NCI-H345 treated with DMSO at 0.1 percent for 48 hours (cell line): ENCODE results near the gene DDX24.

ENCODE experiments used
- DNase-seq: peaks from one replicate; lab custom pipeline; 2025; ENCODE audit not compliant: unreplicated experiment; lab: John Stamatoyannopoulos, UW

DDX24 gene, protein sequence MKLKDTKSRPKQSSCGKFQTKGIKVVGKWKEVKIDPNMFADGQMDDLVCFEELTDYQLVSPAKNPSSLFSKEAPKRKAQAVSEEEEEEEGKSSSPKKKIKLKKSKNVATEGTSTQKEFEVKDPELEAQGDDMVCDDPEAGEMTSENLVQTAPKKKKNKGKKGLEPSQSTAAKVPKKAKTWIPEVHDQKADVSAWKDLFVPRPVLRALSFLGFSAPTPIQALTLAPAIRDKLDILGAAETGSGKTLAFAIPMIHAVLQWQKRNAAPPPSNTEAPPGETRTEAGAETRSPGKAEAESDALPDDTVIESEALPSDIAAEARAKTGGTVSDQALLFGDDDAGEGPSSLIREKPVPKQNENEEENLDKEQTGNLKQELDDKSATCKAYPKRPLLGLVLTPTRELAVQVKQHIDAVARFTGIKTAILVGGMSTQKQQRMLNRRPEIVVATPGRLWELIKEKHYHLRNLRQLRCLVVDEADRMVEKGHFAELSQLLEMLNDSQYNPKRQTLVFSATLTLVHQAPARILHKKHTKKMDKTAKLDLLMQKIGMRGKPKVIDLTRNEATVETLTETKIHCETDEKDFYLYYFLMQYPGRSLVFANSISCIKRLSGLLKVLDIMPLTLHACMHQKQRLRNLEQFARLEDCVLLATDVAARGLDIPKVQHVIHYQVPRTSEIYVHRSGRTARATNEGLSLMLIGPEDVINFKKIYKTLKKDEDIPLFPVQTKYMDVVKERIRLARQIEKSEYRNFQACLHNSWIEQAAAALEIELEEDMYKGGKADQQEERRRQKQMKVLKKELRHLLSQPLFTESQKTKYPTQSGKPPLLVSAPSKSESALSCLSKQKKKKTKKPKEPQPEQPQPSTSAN

DNA sequence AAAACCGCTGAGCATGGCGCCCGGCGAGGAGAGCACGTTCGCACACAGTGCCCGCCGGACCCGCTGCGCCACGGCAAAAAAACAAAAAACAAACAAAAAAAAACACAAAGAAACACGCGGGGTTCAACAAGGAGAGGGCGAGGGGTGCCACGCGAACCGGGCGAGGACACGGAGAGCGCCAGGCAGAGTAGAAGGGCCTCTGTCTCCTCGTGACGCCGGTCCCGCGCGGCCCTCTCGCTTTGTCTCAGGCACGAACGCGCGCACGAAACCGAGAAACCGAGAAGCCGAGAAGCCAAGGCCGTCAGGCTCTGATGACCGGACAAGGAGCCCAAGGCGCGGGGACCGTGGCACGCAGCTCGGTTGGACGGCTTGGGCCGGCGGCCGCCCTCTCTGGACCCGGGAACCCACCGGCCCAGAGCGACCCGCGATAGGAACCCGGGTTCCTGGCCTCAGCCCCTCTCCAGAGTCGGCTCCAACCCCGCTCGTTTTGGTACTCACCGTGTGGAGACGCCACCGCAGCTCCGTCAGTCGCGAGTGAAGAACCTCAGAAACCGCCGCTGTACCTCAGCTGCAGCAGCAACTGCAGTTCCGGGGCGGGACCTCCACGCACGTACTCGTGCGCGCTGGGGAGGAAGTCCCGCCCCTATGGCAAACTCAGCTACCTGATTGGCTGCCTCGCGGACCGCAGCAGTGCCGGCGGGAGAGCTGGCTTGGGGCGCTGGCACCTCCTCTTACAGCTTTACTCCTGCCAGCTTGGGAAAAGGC is at the start of gene DDX24, which contains the start of gene IFI27L1:
DDX24 (minus strand) TSS at position 582 of the 765 bp plus-strand sequence. CDS start 1,460 bp downstream, outside the sequence.
IFI27L1 (plus strand) TSS at position 690 of the 765 bp plus-strand sequence. CDS start 15,628 bp downstream, outside the sequence.
- DNase-seq, result peak; percentile 85

DNA sequence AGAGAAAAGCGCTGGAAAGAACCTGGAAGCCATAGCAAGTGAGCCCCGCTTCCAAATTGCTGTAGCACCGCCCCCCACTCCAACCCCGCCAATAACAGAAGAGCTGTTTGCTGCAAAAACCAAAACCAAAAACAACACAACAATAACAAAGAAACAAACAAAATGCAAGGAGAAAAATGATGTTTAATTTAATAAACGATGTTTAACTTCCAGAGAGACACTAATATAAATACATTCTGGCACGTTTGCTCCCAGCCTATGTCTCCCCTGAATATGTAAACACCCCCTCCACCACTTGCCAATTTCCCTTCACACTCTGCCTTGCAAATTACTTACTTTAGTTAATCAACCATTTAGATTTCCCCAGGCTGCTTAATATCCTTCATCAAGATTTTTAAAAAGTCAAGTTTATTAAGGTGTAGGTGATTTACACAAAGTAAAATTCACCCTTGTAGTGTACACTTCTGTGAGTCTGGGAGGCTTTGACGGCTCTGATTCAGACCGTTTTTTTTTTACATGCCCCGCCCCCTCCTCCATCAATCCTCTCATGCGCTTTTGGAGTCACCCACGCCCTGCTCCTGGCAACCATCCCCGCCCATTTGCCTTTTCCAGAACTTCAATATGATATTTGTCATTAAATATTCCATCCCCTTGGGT is 48.9 kb upstream of the DDX24 start:
- DNase-seq, result peak; percentile 58

DNA sequence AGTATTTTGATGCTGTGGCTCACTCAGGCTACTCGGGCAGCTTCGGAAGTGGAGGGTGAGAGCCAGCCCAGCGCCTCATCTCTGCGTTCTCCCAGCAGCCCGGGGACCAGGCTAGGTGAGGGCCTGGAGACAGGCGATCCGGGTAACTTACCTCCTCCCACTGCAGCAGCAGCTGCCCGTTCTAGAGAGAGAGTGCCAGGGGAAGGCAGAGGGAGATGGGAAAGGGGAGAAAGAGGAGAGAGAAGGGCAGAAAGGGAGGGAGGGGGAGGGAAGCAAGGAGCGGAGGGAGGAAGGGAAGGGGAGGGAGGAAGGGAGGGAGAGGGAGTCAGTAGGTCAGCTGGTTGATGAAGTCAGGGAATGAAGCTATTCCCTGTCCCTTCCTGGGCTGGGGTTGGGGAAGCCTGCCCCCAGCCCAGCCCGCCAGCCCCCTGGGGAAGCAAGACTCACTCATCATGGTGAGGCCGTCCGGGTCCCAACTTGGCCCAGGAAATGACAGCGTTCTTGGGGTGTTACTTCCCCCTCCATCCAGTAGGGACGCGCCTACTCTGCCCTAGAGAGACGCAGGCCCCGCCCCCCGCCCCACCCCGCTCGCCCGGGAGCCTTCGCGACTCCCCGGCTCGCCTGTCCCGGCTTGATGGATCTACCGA is 48.2 kb upstream of the DDX24 start, which contains the start of gene IFI27L2:
IFI27L2 (minus strand) TSS at position 494 of the 647 bp plus-strand sequence; CDS start at position 454, 40 bp downstream.
- peak; percentile 73 for DNase-seq

DNA sequence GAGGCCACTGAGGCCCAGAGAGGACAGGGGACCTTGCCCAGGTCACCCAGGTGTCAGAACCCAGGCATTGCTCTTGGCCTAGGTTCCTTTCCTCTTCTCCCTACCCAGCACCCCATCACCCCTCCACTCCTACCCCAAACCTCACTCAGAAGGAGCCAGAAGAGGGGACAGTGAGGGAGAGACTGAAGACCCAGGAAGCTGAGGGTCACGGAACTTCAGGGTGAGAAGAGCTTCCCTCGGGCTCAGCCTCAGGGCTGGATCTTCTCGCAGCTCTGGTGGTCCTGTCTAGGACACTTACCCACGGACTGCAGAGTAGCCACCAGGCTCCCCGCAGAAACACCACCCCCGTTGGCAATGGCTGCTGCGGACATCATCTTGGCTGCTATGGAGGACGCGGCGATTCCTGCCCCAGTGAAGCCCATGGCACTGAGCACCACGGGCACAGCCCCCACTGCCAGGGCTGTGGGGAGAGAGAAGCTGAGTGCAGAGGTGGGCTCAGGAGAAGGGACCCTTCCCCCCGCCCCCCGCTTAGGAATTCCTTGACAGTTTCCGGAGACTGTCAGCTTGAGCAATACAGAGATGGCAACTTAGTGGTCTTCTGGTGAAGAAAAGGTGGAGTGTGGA is 47.3 kb upstream of the DDX24 start:
- DNase-seq, result no peak

DNA sequence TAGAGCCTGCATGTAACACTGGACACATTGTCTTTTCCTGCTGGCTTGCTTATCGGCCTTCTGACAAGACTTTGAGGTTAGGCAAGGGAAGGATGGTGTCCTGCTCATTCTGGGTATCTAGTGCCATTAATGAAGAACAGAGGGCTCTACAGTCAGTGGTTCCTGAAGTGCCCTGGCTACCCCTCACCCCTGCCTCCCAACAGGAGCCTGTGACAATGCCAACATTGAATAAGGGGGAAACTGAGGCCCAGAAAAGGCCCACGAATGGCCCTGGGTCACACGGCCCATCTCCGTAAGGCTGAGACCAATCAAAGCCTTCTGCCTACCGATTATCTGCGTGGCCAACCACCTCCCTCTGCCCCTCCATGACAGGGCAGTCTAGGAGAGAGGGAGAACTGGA is 46.3 kb upstream of the DDX24 start:
- DNase-seq, result no peak

DNA sequence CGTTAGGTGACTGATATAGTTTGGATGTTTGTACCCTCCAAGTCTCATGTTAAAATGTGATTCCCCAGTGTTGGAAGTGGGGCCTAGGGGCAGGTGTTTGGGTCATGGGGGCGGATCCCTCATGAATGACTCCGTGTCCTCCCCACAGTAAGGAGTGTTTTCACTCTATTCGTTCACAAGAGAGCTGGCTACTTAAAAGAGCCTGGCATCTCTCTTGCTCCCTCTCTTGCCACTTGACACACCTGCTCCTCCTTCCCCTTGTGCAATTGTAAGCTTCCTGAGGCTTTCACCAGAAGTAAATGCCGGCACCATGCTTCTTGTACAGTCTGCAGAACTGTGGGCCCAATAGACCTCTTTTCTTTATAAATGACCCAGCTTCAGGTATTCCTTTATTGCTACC is 45.8 kb upstream of the DDX24 start:
- no peak for DNase-seq

DNA sequence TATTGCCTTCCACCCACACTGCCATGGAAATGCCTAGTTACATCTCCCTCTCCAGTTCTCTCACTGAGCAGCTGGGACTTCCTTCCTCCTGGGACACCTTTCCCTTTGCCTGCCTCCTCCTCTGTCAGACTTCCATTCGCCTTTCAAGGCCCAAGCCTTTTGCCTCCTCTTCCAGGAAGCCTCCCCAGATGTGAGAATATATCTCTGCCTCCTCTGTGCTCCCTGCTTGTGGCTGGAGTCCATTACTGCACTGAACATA is 45.3 kb upstream of the DDX24 start:
- DNase-seq, result no peak

DNA sequence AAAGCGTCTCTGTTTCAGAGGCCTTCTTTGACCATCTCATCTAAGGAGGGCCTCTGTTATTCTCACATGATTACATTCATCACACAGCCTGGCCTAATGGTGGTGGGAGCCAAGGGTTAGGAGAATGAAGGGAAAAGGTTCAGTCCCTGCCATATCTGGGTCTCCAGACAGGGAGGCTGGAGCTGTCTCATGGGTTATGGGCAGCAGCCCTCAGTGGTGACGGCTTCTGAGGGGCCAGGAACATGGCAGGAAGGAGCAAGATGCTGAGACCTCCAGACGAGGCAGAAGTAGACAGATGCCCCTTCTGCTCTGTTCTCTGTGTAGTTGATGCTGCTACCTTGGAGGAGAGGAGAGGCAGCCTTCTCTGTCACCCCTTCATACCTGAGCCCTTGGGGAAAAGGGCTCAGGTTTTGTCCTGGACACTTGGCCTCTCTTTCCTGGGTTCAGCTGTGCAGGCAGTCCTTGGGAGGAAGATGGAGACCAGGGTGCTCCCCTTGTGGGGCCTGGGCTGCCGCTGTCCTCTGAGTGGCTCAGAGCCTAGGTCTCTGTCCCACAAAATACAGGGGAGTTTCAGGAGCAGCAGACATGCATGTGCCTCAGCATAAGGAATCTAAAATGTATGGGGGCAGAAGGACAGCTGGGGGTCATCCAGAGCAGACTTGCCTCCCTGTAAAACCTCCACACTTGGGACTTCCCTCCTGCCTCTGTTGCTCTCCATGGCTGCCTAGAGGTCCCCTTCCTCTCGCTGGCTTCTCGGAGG is 44.8 kb upstream of the DDX24 start:
- no peak for DNase-seq

DNA sequence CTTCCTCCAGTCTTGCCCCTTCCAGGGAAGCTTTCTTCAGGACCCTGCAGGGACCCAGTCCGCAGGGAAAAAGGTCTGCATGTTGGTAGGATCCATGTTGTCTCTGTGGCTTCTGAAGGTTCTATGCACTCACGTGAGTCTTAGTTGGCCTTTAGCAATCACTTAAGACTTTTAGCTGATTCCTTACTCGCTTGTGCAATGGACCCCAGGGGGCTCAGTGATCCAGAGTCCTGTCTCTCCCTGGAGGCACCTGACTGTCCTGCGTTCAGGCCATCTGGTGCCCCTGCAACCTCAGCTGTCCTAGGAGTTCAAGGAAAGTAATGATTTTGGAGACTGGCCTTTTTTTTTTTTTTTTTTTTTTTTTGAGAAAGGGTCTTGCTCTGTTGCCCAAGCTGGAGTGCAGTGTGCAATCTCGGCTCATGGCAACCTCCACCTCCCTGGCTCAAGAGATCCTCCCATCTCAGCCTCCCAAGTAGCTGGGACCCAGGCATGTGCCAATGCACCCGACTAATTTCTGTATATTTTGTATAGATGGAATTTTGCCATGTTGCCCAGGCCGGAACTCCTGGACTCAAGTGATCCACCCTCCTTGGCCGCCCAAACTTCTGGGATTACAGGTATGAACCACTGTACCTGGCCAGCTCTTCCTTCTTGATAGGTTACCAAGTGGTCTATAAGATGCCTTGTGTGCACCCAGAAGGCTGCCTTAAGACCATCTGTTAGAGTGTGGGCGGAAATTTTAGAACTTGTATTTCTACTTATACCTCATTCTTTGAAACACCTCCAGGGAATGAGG is 43.8 kb upstream of the DDX24 start:
- no peak for DNase-seq

DNA sequence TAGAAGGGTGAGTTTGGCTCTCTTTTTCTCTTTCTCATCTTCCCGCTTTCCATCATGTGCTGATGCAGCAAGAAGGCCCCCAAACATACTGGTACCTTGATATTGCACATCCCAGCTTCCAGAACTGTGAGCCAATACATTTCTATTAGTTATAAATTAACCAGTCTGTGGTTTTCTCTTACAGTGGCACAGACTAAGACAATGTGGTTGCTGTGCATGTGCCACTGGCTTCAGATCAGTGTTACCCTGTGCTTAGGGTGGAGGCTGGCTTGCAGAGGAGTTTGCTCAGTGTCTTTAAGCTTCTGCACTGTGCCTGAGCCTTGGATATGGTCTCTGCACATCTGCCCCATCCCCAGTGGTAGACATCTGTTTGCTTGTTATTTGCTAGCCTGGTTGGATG is 42.9 kb upstream of the DDX24 start:
- no peak for DNase-seq

DNA sequence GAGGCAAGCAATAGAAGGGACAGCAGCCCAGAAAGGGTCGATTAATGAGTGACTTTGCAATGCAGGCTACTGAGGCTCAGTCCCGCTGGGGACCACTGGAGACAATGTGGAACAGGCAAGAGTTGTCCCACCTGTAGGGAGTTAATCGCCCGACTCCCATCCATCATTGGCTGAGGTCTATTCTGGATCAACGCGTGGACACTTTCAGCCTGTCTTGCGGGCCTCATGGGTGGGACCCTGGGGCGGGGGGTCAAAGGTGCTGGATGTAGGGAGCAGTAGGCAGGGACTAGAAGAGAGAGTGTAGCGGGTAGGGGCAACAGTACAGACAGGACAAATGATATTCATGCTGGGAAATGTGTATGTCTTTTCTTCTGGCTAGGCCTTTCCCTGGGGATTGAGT is 42.3 kb upstream of the DDX24 start:
- no peak for DNase-seq

DNA sequence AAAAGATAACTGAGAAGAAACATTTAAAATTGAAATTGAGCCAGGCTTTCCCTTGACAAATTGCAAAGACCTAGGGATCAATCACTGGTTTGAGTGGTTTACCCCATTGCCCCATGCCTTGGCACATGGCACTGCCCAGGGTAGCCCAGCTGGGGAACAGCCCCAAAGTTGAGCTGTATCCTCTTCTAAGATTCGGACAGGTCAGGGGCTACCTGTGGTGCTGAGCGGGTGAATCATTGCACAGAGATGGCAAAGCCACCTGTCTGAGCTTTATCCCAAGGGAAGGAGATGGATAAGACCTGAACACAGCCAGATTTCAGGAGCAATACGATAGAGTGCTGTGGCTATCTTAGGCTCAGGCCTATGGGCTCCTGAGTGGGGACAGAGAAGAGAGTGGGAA is 41.4 kb upstream of the DDX24 start:
- DNase-seq, result no peak

DNA sequence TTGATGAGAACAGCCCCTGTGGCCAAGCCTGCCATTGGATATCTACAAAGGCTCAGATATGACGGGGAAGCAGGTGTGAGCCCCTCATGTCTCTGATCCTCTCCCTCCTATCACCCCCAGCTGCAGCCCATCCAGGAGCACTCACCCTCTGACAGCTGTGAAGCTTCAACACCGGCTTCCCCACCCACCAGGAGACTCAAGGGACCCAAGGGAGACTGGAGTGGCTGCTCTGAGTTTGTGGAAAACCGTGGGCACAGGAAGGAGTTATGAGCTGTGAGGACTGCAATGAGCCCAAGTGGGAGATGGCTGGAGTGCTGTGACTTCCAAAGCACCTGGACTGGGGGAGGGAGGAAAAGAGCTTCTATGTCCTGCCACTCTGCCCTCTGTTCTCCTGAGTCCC is 40.5 kb upstream of the DDX24 start:
- no peak for DNase-seq

DNA sequence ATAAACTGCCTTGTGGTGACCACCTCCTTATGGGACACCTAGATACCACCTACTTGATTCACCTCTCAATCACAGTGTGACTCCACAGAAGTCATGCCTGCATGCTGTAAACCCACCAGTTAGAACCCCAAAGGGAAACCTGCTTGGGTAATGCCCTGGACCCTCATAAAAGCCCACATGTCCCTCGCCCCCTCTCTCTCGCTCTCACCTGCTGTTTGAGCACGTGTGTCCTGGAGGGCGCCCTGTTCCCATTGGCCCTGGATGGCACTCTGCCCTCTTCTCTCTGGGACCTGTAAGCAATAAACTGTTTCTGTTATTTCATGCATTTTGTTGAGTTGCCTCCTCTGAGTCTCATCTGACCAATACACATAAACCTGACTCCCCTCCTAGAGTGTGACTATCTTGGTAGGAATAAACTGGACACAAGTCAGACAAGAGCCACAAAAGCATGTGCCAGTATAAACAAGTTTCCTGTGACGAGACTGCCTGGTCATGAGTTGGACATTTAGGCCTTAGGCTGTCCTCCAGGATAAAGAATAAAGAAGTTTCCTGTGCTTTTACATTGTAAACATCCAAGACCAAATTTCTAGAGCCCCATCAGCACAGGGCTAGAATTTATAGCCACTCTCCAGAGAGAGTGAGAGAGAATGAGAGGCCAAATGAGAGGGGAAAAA is 39.8 kb upstream of the DDX24 start:
- no peak for DNase-seq

DNA sequence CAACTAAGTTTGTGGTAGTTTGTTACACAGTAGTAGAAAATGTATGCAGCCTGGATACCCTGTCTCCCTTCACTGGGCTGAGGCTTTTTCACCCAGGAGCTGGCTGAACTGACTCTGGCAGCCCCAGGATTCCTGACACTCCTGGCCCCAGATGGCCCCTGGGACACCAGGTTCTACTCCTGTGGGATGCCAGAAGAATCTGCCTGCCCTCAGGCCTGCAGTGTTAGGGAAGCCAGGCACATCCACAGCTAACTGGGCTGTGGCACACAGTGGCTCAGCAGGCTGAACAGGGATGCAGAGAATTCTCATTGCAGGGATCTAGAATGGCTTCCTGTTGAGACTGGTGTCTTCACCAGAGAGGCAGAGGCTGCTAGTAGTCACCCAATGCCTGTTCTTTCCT is 38.1 kb upstream of the DDX24 start:
- no peak for DNase-seq

DNA sequence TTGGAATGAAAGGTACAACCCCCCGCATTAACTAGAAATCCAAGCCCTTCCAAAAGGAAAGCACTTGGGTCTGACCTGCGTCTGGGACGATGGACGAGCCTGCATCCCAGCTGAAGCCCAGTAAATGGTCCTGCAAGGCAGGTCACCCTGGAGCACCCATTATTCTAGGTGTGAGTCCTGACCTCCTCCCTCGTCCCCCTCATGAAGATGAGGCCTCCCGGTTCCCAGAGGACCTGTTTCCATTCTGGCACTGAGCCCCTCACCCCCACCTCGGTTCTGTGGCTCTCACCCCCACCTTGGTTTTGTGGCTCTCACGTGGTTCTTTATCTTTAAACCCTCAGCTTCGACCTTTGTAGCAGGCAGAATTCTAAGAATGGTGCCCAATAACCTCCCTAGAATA is 36.9 kb upstream of the DDX24 start:
- DNase-seq, result no peak

DNA sequence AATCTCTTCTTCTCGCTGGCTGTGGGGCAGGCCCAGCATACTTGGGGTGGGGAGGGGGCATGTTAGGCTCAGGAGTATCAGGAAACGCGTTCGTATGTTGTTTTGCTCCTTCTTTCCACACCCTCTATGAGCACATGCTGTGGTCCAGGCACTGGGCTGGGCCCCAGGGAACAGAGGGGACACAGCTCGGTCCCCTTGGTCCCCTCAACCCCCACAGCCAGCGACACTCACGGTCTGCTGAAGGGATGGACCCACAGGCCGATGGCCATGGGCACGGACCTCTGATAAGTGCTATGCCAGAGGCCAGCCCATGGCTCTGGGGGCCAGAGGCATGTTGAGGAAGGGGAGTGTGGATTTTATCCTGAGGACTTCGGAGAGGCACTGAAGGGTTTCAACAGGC is 35.7 kb upstream of the DDX24 start:
- DNase-seq, result no peak

DNA sequence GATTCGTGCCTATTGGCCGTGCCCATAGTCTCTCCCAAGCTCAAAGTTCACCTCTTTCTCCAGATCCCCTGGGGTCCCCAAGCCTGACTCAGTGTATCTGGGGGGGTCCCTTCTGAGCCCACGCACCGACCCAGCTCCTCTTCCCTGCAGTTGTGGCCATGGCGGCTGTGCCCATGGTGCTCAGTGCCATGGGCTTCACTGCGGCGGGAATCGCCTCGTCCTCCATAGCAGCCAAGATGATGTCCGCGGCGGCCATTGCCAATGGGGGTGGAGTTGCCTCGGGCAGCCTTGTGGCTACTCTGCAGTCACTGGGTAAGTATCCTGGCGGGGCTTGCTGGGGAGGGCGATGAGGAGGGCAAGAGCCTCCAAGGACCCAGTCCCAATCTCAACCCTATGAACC is 34.6 kb upstream of the DDX24 start:
- no peak for DNase-seq
